NB4 (cell line): ENCODE measurements around the gene SYT13.

Experiments used
- DNase-seq: peaks from one replicate; pipeline ENCODE4 v3.0.0; 2010; ENCODE audit warnings: low read depth
- H3K4me3 ChIP-seq: one replicate; pipeline ENCODE4 v1.5.1; 2011; ENCODE audit warnings: mild to moderate bottlenecking, low read depth, low read length, moderate library complexity
- MYC ChIP-seq: IDR thresholded peaks from 2 replicates; pipeline ENCODE4 v1.6.1; 2011; ENCODE audit warnings: low read depth, low read length
- POLR2A ChIP-seq: IDR thresholded peaks from 2 replicates; pipeline ENCODE4 v1.6.1; 2011; ENCODE audit warnings: mild to moderate bottlenecking; ENCODE audit not compliant: insufficient read length; ENCODE audit errors: extremely low read depth
- TF ChIP-seq, protein P1 (sequence below): IDR thresholded peaks from 2 replicates; pipeline ENCODE4 v1.6.1; 2011; ENCODE audit warnings: low read depth, low read length
- TF ChIP-seq, protein P2 (sequence below): IDR thresholded peaks from one replicate; pipeline ENCODE4 v1.5.1; 2012; ENCODE audit warnings: low read depth, low read length

SYT13 gene

DNA sequence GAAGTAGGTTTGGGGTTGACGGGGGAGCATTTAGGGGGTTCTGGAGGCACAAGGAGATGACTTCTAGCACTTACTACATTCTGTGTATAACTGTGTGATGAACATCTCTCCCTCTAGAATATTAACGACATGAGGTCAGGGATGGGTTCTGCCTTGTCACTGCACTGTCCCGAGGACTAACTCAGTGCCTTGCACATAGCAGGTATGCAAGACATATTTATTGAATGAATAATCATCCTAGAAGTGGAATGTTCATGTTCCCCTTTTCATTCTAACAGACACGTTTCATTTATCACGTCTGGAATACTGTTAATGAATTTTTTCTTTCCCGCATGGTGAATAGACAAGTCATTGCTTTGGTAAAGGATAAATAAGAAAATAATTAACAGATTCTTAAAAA is 12.6 kb downstream of the SYT13 start:
- TF ChIP-seq, protein P1, sequence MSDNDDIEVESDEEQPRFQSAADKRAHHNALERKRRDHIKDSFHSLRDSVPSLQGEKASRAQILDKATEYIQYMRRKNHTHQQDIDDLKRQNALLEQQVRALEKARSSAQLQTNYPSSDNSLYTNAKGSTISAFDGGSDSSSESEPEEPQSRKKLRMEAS: no peak
- no peak for TF ChIP-seq MYC
- TF ChIP-seq, protein P2, sequence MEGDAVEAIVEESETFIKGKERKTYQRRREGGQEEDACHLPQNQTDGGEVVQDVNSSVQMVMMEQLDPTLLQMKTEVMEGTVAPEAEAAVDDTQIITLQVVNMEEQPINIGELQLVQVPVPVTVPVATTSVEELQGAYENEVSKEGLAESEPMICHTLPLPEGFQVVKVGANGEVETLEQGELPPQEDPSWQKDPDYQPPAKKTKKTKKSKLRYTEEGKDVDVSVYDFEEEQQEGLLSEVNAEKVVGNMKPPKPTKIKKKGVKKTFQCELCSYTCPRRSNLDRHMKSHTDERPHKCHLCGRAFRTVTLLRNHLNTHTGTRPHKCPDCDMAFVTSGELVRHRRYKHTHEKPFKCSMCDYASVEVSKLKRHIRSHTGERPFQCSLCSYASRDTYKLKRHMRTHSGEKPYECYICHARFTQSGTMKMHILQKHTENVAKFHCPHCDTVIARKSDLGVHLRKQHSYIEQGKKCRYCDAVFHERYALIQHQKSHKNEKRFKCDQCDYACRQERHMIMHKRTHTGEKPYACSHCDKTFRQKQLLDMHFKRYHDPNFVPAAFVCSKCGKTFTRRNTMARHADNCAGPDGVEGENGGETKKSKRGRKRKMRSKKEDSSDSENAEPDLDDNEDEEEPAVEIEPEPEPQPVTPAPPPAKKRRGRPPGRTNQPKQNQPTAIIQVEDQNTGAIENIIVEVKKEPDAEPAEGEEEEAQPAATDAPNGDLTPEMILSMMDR: no peak
- no peak for TF ChIP-seq POLR2A
- no peak for DNase-seq
- H3K4me3 ChIP-seq: no peak overlapping the region

DNA sequence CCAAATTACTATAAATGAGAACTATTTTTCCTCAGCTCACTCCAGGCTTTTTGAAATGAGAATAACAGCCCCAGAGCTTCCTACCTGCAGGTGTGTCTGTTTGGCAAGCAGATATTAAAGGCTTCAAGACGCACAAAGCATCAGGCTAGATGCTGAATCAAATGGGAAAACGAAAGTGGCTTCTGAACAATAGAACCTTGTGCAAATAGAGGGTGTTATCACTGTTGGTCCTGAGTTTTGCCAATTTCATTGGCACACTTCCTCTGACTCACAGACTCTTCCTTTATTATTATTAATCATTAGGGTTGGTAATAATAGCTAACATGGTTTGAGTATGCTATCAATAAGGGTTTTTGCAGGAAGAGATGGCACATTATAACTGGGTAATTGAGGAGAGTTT is 13.4 kb downstream of the SYT13 start:
- DNase-seq: no peak
- TF ChIP-seq, protein P1: no peak
- TF ChIP-seq, protein P2: no peak
- TF ChIP-seq MYC (no peak), POLR2A (no peak)
- H3K4me3 ChIP-seq: no peak overlapping the region

DNA sequence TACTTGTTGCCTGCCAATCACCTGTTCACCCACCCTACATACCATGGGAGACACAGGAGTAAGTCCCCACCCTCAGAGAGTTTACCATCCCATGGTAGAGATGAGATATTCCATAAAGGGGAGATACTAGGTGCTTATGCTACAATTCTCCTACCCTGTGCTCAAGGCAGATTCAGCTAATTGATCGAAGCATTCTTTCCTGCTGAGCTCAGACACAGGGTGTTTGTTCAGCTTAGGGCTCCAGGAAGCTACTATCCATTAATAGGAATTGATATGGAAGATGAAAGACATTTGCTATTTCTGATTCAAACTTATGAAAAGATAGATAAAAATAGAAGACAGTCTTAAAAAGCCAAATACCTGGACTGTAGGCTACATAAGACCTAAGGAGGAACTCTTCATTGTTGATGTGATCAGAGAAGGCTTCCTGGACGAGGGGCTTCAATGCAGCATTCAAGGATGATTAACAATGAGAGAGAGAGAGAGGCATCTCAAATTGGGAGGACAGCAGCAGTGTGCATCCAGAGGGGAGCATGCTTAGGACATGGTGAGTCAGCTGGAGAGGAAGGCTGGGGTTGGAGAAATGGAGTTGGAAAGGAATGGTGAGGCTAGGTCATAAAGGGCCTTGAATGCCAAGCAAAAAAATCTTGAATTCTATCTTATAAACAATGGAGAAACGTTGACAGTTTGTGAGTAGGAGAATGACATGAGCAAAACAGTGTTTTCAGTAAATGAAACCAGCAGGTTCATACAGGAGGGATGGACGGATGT is 15.0 kb downstream of the SYT13 start:
- no peak overlapping the region for H3K4me3 ChIP-seq
- no peak for DNase-seq
- TF ChIP-seq, protein P1: no peak
- TF ChIP-seq, protein P2: no peak

DNA sequence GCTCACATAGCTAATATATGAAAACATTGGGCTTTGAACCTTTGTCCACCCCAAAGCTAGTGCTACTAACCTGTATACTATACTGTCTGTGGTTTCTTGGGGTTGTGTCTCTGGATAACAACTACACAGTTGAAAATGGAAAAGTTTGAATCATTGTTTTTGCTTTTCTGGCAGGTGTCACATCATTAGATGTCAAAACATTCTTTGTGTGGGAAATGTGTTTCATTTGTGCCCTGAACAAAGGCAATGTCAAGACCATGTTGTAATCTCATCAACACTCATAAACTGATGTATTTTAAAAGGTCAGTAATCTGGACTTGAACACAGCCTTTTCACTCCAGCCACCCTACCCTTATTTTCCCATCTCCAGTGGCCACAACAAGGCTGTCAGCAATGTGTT is 16.5 kb downstream of the SYT13 start:
- DNase-seq: no peak
- TF ChIP-seq, protein P2: no peak
- no peak for TF ChIP-seq POLR2A
- TF ChIP-seq, protein P1: no peak
- no peak for TF ChIP-seq MYC
- H3K4me3 ChIP-seq: no peak overlapping the region

DNA sequence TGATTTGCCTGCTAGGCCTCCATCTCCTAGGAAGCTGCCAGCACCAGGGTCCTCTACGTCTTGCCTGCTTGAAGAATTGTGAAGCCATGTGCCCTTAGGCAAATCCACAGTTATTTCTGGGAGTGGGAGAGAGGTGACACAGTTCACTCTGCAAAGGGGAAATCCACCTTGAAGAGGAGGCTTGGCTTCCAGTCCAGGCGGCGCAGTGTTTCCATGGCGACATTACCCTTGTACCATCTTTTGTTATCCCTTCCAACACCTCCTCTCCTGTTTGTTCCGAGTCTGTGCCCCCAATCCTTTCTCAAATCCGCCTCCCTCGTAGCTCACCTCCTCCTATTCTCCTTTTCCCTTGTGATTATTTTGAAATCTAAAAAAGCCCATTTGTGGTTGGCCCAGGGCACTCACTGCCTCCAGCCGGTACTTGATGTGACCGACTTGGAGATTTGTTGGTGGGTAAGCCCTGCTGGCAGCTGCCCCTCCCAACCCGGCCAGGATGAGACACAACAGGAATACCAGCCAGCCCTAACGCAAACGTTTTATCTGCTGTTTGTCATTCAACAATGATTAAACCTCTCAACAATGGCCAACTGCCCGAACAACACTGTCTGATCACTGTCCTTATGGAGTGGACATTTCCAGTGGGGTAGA is 18.4 kb downstream of the SYT13 start:
- TF ChIP-seq, protein P2: no peak
- TF ChIP-seq, protein P1: no peak
- TF ChIP-seq MYC: no peak
- TF ChIP-seq POLR2A: no peak
- no peak for DNase-seq
- H3K4me3 ChIP-seq: no peak overlapping the region
